Measurements from ENCODE around the gene LNX2. TPM values are rescaled to one million over a fixed set of nuclear protein-coding genes. Genes with fewer than 3 reads are reported as not detected.
A peak's percentile ranks its signal among the peaks of the same experiment; 100 is the strongest.

LNX2 gene
- total and polyA plus RNA-seq, 11 donors: 3.6 to 18.7 (median 12.7) TPM

- peaks cover 0 to 12% (median 0%) of the 10 kb centered on the region in 9 donors for H3K36me3 ChIP-seq
- intact Hi-C loops (cut with DNase I): no loop called here
- 64 to 69% (median 66%) methylated on average over 6 of the region's 6 CpGs for WGBS, 4 donors
- H3K27me3 ChIP-seq: no peaks in the 10 kb centered on the region
- H3K4me3 ChIP-seq: no peak overlapping the region
- H3K9me3 ChIP-seq: no peaks in the 10 kb centered on the region
- DNase-seq: no peak
- H3K27ac ChIP-seq: peak overlapping the region in 1 of 12 donors; percentile 76
- no peak for ATAC-seq
- peaks cover 0 to 36% (median 25%) of the 10 kb centered on the region in 12 donors for H3K4me1 ChIP-seq
- no peak for TF ChIP-seq POLR2A (IDR thresholded peaks at IDR 0.05)
- TF ChIP-seq, protein P1, sequence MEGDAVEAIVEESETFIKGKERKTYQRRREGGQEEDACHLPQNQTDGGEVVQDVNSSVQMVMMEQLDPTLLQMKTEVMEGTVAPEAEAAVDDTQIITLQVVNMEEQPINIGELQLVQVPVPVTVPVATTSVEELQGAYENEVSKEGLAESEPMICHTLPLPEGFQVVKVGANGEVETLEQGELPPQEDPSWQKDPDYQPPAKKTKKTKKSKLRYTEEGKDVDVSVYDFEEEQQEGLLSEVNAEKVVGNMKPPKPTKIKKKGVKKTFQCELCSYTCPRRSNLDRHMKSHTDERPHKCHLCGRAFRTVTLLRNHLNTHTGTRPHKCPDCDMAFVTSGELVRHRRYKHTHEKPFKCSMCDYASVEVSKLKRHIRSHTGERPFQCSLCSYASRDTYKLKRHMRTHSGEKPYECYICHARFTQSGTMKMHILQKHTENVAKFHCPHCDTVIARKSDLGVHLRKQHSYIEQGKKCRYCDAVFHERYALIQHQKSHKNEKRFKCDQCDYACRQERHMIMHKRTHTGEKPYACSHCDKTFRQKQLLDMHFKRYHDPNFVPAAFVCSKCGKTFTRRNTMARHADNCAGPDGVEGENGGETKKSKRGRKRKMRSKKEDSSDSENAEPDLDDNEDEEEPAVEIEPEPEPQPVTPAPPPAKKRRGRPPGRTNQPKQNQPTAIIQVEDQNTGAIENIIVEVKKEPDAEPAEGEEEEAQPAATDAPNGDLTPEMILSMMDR (IDR thresholded peaks at IDR 0.05): no peak
Observed at GRCh38 chr13:27636589-27637288, 16.4 kb upstream of the LNX2 start.

GRCh38 chr13:27635266-27635665 is 14.9 kb upstream of the LNX2 start:
- H3K36me3 ChIP-seq: peaks cover 0 to 12% (median 0%) of the 10 kb centered on the region in 9 donors
- ATAC-seq (no peak), DNase-seq (no peak)
- H3K4me1 ChIP-seq: peaks cover 0 to 37% (median 25%) of the 10 kb centered on the region in 12 donors
- WGBS, 4 donors: 85 to 95% (median 88%) methylated on average over 1 of the region's 1 CpG
- TF ChIP-seq, protein P1 (IDR thresholded peaks at IDR 0.05): no peak
- TF ChIP-seq POLR2A (IDR thresholded peaks at IDR 0.05): no peak
- H3K27me3 ChIP-seq: no peaks in the 10 kb centered on the region
- H3K9me3 ChIP-seq: no peaks in the 10 kb centered on the region
- H3K27ac ChIP-seq: peak overlapping the region in 1 of 12 donors; percentile 25
- intact Hi-C loops (cut with DNase I): no loop called here
- H3K4me3 ChIP-seq: no peak overlapping the region

DNA sequence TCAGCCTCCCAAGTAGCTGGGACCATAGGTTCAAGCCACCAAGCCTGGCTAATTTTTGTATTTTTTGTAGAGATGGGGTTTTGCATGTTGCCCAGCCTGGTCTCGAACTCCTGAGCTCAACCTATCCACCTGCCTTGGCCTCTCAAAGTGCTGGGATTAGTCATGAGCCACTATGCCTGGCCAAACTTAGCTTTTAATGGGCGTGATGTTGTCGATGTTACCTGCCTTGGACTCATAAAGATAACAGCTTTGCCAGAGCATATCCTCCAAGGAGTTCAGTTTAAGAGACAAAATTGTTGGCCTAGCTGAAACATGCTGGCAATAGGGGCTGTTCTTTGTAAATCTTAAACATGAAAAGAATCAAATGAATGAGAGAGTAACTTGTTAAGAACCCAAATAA is 14.5 kb upstream of the LNX2 start:
- no peaks in the 10 kb centered on the region for H3K9me3 ChIP-seq
- H3K36me3 ChIP-seq: peaks cover 0 to 12% (median 0%) of the 10 kb centered on the region in 9 donors
- no peaks in the 10 kb centered on the region for H3K27me3 ChIP-seq
- no peak overlapping the region for H3K4me3 ChIP-seq
- WGBS, 4 donors: 92 to 96% (median 94%) methylated on average over 3 of the region's 3 CpGs
- DNase-seq (no peak), ATAC-seq (no peak)
- H3K4me1 ChIP-seq: peaks cover 0 to 40% (median 23%) of the 10 kb centered on the region in 12 donors
- intact Hi-C loops (cut with DNase I): no loop called here
- TF ChIP-seq POLR2A (IDR thresholded peaks at IDR 0.05): no peak
- TF ChIP-seq, protein P1 (IDR thresholded peaks at IDR 0.05): no peak
- H3K27ac ChIP-seq: peak overlapping the region in 1 of 12 donors; percentile 25

DNA sequence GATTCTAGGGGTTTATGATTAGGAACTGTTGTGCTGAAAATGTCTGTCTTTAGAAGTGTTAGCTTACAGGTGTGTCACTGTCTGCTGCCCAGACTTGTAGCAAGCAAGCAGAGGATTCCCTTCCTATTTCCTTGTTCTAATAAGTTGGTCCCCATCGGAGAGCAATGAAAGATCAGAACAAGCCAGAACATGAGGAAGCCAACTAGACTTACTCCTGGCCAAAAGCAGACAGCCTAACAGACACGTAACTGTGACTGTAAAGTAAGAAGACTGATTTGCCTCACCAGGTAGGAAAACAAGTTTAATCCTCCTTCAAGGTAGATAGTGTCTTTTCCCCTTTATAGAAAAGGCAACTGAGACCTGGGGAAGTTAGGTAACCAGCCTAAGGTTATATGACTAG is 13.9 kb upstream of the LNX2 start:
- no peak for ATAC-seq

More for the DNA sequence above, 13.9 kb upstream of the LNX2 start:
- intact Hi-C loops (cut with DNase I): no loop called here
- TF ChIP-seq, protein P1 (IDR thresholded peaks at IDR 0.05): no peak
- TF ChIP-seq POLR2A (IDR thresholded peaks at IDR 0.05): no peak
- no peak for DNase-seq
- H3K27me3 ChIP-seq: no peaks in the 10 kb centered on the region
- no peaks in the 10 kb centered on the region for H3K9me3 ChIP-seq
- peaks cover 0 to 12% (median 0%) of the 10 kb centered on the region in 9 donors for H3K36me3 ChIP-seq
- H3K4me3 ChIP-seq: no peak overlapping the region
- H3K4me1 ChIP-seq: peaks cover 0 to 39% (median 19%) of the 10 kb centered on the region in 12 donors
- H3K27ac ChIP-seq: peak overlapping the region in 1 of 12 donors; percentile 25
- WGBS, 4 donors: 71 to 94% (median 87%) methylated on average over 2 of the region's 2 CpGs
